DOHH2 (cell line): ENCODE results near the gene INTS12.

Experiments used
- H3F3A ChIP-seq: fragments of 200-600 bp; sonication (generic), shearing (Covaris generic); 2 replicates; pipeline ENCODE4 v1.6.0; 2016; ENCODE audit warnings: antibody characterized with exemption, mild to moderate bottlenecking; ENCODE audit not compliant: control insufficient read depth, insufficient read depth
- H3K27ac ChIP-seq: fragments of 200-600 bp; sonication (generic); 2 replicates; pipeline ENCODE4 v1.5.1; 2014; ENCODE audit warnings: low read depth, mild to moderate bottlenecking, low read length, moderate library complexity
- H3K27me3 ChIP-seq: fragments of 200-600 bp; sonication (generic); 2 replicates; pipeline ENCODE4 v1.6.1; 2014; ENCODE audit warnings: mild to moderate bottlenecking, low read length, mixed read lengths; ENCODE audit not compliant: control insufficient read depth
- H3K36me3 ChIP-seq: fragments of 200-600 bp; sonication (generic); 2 replicates; pipeline ENCODE4 v1.6.1; 2014; ENCODE audit warnings: mild to moderate bottlenecking, low read length, moderate library complexity, mixed read lengths; ENCODE audit not compliant: control insufficient read depth
- H3K4me1 ChIP-seq: fragments of 200-600 bp; sonication (generic); 2 replicates; pipeline ENCODE4 v1.6.1; 2014; ENCODE audit warnings: mild to moderate bottlenecking, low read length, mixed read lengths; ENCODE audit not compliant: control insufficient read depth
- H3K4me2 ChIP-seq: fragments of 200-600 bp; sonication (generic); 2 replicates; pipeline ENCODE4 v1.6.0; 2014; ENCODE audit warnings: mild to moderate bottlenecking, low read length, moderate library complexity
- H3K4me3 ChIP-seq: fragments of 200-600 bp; sonication (generic); 2 replicates; pipeline ENCODE4 v1.5.1; 2014; ENCODE audit warnings: mild to moderate bottlenecking, low read length, mixed read lengths
- H3K79me2 ChIP-seq: fragments of 200-600 bp; sonication (generic); 2 replicates; pipeline ENCODE4 v1.6.1; 2014; ENCODE audit warnings: mild to moderate bottlenecking, low read length, mixed read lengths; ENCODE audit not compliant: control insufficient read depth
- H3K9me2 ChIP-seq: fragments of 200-600 bp; sonication (generic); replicated peaks from 2 replicates; pipeline ENCODE4 v1.6.1; 2014; ENCODE audit warnings: mild to moderate bottlenecking, low read length, mixed read lengths; ENCODE audit not compliant: control insufficient read depth
- H3K9me3 ChIP-seq: fragments of 200-600 bp; sonication (generic); 2 replicates; pipeline ENCODE4 v1.6.1; 2014; ENCODE audit warnings: antibody characterized with exemption, low read length, mixed read lengths; ENCODE audit not compliant: control insufficient read depth, insufficient read depth
- H4K20me1 ChIP-seq: fragments of 200-600 bp; sonication (generic); 2 replicates; pipeline ENCODE4 v1.6.0; 2014; ENCODE audit warnings: low read depth, mild to moderate bottlenecking, antibody characterized with exemption, low read length, moderate library complexity; ENCODE audit not compliant: control insufficient read depth, insufficient read depth
- CTCF ChIP-seq: fragments of 200-600 bp; sonication (generic); IDR thresholded peaks from one replicate; pipeline ENCODE4 v1.5.1; 2014; ENCODE audit warnings: antibody characterized with exemption, mild to moderate bottlenecking, low read depth, low read length; ENCODE audit not compliant: poor library complexity, severe bottlenecking
- EZH2phosphoT487 ChIP-seq: fragments of 200-600 bp; sonication (generic); IDR thresholded peaks from 2 replicates; pipeline ENCODE4 v1.6.1; 2017; ENCODE audit warnings: borderline replicate concordance, mild to moderate bottlenecking, antibody characterized with exemption, low read length, moderate library complexity, mixed read lengths

INTS12 gene

GRCh38 chr4:105710678-105711077 lies 2.2 kb upstream of the INTS12 start:
- Histone ChIP-seq H3K79me2 (peaks cover 81% of the 10 kb centered on the region), H3K9me3 (no peaks in the 10 kb centered on the region), H3K36me3 (no peaks in the 10 kb centered on the region; the same call in none of the 2 replicates), H3K4me1 (peaks cover 42% of the 10 kb centered on the region), H3K4me3 (no peak overlapping the region), H4K20me1 (no peaks in the 10 kb centered on the region), H3K27ac (no peak overlapping the region), H3K4me2 (no peak overlapping the region; the same call in 1 of the 2 replicates), H3K9me2 (no peaks in the 10 kb centered on the region), H3F3A (peaks cover 6% of the 10 kb centered on the region; the same call in 1 of the 2 replicates), H3K27me3 (no peaks in the 10 kb centered on the region)
- TF ChIP-seq CTCF (no peak), EZH2phosphoT487 (no peak)

GRCh38 chr4:105710012-105710600 lies 1.6 kb upstream of the INTS12 start:
- Histone ChIP-seq H3K27me3 (no peaks in the 10 kb centered on the region), H3K9me3 (no peaks in the 10 kb centered on the region), H3K4me3 (peak overlapping the region; percentile 90), H3K79me2 (peaks cover 85% of the 10 kb centered on the region), H4K20me1 (no peaks in the 10 kb centered on the region), H3F3A (peaks cover 6% of the 10 kb centered on the region; the same call in 1 of the 2 replicates), H3K9me2 (no peaks in the 10 kb centered on the region), H3K4me1 (peaks cover 41% of the 10 kb centered on the region), H3K27ac (no peak overlapping the region), H3K4me2 (peak overlapping the region; percentile 66), H3K36me3 (no peaks in the 10 kb centered on the region; the same call in none of the 2 replicates)
- TF ChIP-seq EZH2phosphoT487 (no peak), CTCF (no peak)

- Histone ChIP-seq H3K27me3 (no peaks in the 10 kb centered on the region), H3K4me3 (peak overlapping the region; percentile 90), H3K4me2 (peak overlapping the region; percentile 66), H3K36me3 (no peaks in the 10 kb centered on the region; the same call in none of the 2 replicates), H3K9me3 (no peaks in the 10 kb centered on the region), H3F3A (peaks cover 6% of the 10 kb centered on the region; the same call in 1 of the 2 replicates), H4K20me1 (no peaks in the 10 kb centered on the region), H3K27ac (0 out of 2 replicates have a peak overlapping the region, but pooled peaks have one; percentile 12), H3K4me1 (peaks cover 31% of the 10 kb centered on the region), H3K9me2 (no peaks in the 10 kb centered on the region), H3K79me2 (peaks cover 88% of the 10 kb centered on the region)
- peak; percentile 7 for TF ChIP-seq CTCF
- no peak for TF ChIP-seq EZH2phosphoT487
Observed at GRCh38 chr4:105709081-105709450, 577 bp upstream of the INTS12 start.
